Measurements from ENCODE around the gene REPIN1.

The REPIN1 gene

DNA sequence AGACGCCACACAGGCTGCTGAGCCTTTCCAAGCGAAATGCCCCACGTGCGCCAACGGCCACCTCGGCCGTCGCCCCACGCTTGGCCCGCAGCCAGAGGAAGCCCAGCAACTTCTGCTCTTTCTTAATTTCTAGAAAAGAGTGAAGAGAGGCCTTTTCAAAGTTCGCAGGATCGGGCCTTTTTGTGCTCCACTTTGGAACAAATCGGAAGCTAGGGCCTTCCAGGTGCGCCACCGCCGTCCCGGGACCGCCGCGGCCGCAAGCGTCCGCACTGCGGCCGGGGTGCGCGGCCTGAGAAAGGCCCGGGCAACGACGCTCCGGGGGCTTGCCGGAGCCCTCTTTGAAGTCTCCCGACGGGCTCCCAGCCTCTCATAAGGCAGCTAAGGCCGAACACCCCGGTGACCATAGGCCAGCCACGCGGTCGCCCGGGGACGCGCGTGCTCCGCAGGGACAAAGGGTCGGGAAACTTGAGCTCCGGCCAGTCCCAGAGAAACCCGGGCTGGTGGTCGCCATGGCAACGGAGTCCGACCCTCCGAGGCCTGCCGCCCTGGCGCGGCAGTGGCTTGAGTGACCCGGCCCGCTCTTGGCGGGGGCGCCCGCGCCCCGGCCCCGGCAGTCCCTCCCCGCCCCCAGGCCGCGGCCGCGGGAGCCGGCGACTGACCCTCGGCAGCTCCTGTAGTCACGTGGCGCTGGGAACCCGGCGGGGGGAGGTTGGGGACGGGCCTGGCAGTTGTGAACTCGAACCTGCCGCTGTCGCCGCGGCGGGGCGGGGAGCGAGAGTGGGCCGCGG lies at the start of gene REPIN1:
Gene REPIN1, plus strand, starts transcription at position 727 of the 788 bp plus-strand sequence. CDS start 890 bp downstream, outside the sequence.
- peak; percentile 80 for DNase-seq

DNA sequence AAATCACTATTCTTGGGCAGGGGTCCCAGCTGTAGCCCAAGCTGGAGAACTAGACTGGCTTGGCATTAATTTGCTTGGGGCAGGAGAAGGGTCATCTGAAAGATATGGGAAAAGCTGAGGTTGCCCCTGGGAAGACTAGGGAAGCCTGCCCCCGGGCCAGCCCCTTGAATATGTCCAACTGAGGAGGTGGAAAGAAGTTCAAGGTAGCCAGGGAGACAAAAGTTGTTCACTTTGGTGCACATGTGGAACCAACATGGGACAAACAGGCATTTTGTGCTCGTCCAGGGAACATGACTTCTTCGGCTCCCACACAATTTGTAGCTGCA lies 46.9 kb upstream of the REPIN1 start:
- no peak for DNase-seq

DNA sequence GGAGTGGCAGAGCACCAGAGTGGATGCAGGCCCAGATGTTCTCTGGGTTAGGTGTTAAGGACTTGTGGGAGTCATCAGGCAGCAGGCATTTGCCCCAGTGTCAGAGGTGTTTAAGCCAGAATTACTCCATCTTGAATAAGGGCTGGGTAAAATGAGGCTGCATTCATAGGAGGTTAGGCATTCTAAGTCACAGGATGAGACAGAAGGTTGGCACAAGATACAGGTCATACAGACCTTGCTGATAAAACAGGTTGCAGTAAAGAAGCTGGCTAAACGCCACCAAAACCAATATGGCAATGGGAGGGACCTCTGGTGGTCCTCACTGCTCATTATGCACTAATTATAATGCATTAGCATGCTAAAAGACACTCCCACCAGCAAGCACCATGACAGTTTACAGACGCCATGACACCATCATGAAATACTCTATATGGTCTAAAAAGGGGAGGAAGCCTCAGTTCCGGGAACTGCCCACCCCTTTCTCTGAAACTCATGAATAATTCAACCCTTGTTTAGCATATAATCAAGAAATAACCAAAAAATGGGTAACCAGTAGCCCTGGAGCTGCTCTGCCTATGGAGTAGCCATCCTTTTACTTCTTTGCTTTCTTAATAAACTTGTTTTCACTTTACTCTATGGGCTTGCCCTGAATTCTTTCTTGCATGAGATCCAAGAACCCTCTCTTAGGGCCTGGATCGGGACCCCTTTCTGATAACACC lies 46.3 kb upstream of the REPIN1 start:
- DNase-seq: peak; percentile 44

GRCh38 chr7:150322833-150323681 lies 45.6 kb upstream of the REPIN1 start, which contains the start of the genes ACTR3C and LRRC61:
TSS of gene ACTR3C (minus strand) at chr7:150323545. CDS start at chr7:150295296, 28,249 bp downstream.
TSS of gene LRRC61 (plus strand) at chr7:150323355. CDS start at chr7:150336862, 13,507 bp downstream.
- peak; percentile 66 for DNase-seq

DNA sequence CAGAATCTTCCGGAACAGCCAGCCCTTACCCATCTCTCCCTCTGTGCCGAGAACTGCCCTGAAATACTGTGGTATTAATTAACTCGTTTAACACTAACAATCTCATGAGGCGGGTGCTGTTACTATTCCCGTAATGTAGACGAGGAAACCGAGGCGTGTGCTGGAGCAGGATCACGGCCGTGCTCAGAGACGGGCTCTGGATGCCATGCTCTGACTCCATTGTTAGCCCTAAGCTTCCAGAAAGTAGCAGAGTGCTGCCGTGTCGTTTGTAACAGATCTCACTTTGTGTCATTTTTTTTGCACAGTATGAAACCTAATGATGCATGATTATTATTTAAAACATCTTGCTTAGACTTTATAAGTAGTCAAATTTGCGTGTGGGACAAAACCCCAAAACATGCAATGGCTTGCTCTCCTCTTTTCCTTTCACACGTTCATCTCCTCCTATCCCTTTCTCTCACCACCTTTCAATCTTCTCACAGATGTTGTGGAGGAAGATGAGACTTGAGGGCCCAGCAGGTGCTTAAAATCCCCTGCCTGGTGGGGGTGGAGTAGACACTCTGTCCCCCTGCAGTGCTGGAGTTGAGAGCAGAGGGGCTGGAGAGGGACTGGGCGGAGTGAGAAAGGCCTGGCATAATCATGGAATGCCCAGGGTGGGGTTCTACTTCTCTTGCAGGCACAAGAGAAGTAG lies 44.8 kb upstream of the REPIN1 start:
- no peak for DNase-seq

- DNase-seq: no peak
Measured at GRCh38 chr7:150324373-150324961, 44.2 kb upstream of the REPIN1 start.

- DNase-seq: no peak
Measured at GRCh38 chr7:150325110-150325611, 43.5 kb upstream of the REPIN1 start.

- DNase-seq: no peak
Measured at GRCh38 chr7:150325901-150326300, 42.7 kb upstream of the REPIN1 start.

DNA sequence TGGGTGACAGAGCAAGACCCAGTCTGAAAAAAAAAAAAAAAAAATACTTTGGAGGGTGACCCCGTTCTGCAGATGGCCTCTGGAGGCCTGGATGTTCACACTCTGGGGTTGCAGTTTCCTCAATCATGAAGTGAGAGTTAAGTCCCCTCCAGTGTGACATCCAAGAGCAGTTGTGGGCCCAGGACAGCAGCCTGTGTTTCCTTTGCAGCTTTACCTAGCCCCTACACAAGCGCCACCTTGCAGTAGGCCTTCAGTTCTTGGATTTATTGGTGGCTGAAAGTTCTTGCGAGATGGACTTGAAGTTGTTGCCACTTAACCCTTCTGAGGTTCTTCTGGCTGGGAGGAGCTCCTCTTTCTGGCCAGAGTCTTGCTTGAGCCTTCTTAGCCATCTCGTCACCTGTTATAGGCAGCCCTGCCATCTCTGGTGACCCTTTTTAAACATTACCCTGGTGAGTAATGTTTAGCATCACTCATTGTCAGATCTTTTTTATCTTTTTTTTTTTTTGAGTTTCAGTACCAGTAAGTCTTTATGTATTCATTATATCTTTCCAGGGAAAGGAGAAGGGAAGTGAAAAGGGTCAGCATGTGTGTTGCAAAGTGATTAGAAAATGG lies 41.9 kb upstream of the REPIN1 start:
- no peak for DNase-seq

DNA sequence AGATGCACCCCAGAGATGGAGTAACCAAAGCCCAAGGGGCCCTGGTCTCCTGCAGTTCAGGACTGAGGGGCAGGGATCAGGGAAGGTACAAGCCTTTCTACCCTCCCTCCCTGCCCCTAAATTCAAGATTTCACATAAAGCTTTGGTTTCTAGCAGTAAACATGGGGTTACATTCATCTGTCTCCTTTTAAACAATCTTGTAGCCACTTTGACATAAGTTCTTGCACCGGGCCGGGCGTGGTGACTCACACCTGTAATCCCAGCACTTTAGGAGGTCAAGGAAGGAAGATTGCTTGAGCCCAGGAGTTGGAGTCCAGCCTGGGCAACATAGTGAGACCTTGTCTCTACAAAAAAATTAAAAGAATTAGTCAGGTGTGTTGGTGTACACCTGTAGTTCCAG lies 41.3 kb upstream of the REPIN1 start:
- DNase-seq: no peak

GRCh38 chr7:150329331-150330120 lies 39.1 kb upstream of the REPIN1 start:
- DNase-seq: no peak

GRCh38 chr7:150330211-150330885 lies 38.3 kb upstream of the REPIN1 start:
- no peak for DNase-seq

DNA sequence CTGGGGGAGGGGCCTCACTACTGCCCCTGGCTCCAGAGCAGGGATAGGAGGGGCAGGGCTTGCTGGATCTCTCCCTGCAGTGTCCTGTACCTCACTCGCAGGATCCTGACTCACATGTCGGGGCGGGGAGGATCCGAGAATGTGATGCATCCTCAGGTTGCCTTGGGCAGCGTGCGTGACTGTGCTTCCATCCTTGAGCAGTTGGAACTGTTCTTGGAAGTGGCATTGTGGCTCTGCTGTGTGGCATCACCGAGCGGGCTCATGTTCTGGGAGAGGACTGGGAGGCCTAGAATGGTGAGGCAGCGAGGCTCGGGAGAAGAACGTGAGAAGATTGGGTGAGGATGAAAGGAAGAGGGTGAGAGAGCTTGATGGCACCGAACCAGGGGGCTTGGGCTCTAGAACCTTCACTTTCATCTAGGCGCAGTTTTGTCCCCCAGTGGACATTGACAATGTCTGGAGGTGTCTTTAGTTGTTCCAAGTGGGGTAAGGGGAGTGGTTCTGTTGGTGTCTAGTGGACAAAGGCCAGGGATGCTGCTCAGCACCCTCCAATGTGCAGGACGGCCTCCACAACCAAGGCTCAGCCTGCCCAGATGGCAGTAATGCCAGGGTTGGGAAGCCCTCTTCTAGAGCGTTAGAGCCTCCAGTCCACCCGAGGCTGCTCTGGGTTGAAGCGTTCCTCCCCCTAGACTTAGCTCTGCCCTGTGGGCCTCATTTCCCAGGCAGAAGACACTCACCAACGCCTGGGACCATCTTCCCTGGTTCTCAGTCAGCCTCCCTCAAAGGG lies 35.6 kb upstream of the REPIN1 start:
- no peak for DNase-seq

DNA sequence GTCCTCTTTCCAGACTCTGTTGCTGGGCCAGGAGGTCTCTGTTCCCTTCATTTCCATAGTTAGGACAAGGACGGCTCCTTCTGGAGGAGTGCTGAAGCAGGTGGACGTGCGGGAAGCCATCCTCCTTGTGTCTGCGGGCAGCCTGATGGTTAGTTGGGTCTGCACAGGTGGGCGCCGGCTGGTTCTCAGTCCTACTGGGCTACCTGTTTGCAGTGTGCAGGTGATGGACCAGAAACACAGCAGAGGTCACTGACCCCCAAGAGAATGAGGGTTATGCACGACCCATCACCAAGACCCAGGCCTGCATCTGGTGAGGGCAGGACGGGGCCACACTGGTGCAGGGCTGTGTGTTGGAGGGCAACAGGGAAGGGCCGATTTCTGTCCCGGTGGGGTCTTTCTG lies 35.0 kb upstream of the REPIN1 start:
- DNase-seq: no peak

DNA sequence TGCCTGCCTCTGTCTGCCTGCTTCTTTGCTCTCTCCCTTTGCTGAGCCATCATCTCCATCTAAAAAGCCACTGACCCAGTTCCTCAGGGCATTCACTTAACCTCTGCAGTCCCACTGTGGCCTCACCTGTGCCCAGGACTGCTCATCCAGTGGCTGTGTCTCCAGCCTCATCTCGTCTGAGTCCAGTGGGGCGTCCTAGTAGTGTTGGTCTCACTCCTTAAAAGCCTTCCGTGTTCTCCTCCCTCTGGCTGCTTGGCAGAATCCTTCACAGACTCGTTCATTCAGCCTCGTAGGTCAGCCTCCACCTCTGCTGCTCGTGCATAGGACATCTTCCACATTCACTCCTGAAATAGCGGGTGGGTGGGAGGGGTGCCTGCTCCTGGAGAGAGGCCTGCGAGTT lies 34.5 kb upstream of the REPIN1 start:
- DNase-seq: no peak

- DNase-seq: no peak
Measured at GRCh38 chr7:150335108-150335773, 33.4 kb upstream of the REPIN1 start.

DNA sequence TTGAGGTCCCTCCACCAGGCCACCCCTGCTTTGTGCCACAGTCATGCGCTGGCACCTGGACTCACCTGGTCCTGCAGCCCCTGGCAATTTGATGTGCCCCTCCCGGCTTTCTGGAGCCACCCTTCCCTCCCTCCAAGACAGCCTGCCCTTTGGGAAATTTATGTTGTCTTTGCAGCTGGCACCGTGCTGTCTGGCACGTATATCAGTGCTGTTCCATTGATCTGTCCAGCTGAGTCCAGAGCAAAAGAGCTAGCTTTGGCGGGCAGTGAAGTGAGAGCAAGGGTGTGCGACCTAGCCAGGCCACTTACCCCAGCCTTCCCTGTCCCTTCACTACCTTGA lies 32.9 kb upstream of the REPIN1 start:
- no peak for DNase-seq

DNA sequence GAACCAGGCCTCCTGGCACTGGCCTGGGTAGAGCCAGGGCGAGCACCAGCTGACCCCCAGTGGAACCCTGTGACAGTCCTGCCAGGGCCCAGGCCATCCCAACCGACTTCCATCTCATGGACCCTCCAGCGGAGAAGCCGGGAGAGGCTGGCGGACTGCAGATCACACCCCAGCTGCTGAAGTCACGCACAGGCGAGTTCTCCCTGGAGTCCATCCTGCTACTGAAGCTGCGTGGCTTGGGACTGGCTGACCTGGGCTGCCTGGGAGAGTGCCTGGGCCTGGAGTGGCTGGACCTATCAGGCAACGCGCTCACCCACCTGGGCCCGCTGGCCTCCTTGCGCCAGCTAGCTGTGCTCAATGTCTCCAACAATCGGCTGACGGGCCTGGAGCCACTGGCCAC lies 31.9 kb upstream of the REPIN1 start:
- no peak for DNase-seq

GRCh38 chr7:150337179-150337578 lies 31.4 kb upstream of the REPIN1 start:
- no peak for DNase-seq

All from activated naive CD4-positive, alpha-beta T cell treated with anti-CD3 and anti-CD28 coated beads, Interleukin-2, amount 50 U/mL, for 16 hours (primary cell).